Erythroblast (primary cell): ENCODE results near the gene TMEM129.

Experiments used
- GATA1 ChIP-seq: IDR thresholded peaks from 2 replicates; pipeline ENCODE4 v1.6.1; 2011; ENCODE audit warnings: low read depth, mild to moderate bottlenecking, control low read depth, low read length, moderate library complexity
- POLR2A ChIP-seq: IDR thresholded peaks from 2 replicates; pipeline ENCODE4 v1.6.1; 2011; ENCODE audit warnings: mild to moderate bottlenecking, low read length

DNA sequence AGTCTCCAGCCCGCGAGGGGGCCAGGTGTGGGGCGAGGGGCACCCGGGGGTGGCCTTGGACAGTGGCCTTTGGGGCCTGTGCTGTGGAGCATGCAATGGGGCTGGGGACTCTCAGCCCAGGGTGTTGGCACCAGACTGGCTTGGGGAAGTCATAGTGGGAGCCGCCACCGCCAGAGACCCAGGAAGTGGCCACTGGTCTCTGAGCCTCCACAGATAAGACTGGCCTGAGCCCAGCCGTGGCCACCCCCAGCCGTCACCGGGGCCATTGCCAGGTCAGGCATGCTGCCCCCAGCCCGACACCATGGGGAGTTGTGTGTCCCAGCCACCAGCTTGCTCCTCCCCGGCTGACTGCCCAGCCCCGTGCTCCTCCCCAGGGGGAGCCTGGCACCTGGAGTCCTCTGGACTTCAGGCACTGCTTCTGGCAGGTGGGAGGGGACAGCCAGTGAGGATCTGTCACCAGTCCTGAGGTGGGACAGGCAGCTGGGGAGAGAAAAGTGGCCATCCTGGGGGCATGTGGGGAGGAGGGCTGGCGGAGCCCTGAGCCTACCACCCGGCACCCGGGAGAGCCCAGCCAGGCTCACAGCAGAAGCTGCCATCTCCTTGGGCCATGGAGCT lies 32.7 kb upstream of the TMEM129 start:
- TF ChIP-seq POLR2A, result no peak
- TF ChIP-seq GATA1, result no peak
